ENCODE data around the gene DAPK3.

The DAPK3 gene

GRCh38 chr19:4016486-4016885 lies 45.6 kb upstream of the DAPK3 start:
- no peak overlapping the region for H3K27ac ChIP-seq
- in situ Hi-C loops (cut with HindIII; ENCODE audit: low pct_ligation_motif_present, low sequenced_read_pairs), result no loop called here
- peaks cover 32% of the 10 kb centered on the region for H3K36me3 ChIP-seq (replicated peaks)
- H3K27me3 ChIP-seq (replicated peaks), result no peaks in the 10 kb centered on the region
- no peak for DNase-seq
- H3K4me3 ChIP-seq (ENCODE audit: low read depth, low read length), result no peak overlapping the region
- TF ChIP-seq, protein P1, sequence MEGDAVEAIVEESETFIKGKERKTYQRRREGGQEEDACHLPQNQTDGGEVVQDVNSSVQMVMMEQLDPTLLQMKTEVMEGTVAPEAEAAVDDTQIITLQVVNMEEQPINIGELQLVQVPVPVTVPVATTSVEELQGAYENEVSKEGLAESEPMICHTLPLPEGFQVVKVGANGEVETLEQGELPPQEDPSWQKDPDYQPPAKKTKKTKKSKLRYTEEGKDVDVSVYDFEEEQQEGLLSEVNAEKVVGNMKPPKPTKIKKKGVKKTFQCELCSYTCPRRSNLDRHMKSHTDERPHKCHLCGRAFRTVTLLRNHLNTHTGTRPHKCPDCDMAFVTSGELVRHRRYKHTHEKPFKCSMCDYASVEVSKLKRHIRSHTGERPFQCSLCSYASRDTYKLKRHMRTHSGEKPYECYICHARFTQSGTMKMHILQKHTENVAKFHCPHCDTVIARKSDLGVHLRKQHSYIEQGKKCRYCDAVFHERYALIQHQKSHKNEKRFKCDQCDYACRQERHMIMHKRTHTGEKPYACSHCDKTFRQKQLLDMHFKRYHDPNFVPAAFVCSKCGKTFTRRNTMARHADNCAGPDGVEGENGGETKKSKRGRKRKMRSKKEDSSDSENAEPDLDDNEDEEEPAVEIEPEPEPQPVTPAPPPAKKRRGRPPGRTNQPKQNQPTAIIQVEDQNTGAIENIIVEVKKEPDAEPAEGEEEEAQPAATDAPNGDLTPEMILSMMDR (IDR thresholded peaks at IDR 0.05; ENCODE audit: low read depth, low read length, missing control alignments), result no peak

- no peak overlapping the region for H3K27ac ChIP-seq
- H3K27me3 ChIP-seq (replicated peaks), result no peaks in the 10 kb centered on the region
- H3K36me3 ChIP-seq (replicated peaks), result peaks cover 30% of the 10 kb centered on the region
- H3K4me3 ChIP-seq (ENCODE audit: low read depth, low read length), result no peak overlapping the region
- no peak for DNase-seq
- in situ Hi-C loops (cut with HindIII; ENCODE audit: low pct_ligation_motif_present, low sequenced_read_pairs), result no loop called here
- TF ChIP-seq, protein P1 (IDR thresholded peaks at IDR 0.05; ENCODE audit: low read depth, low read length, missing control alignments), result no peak
Measured at GRCh38 chr19:4015705-4016402, 45.0 kb upstream of the DAPK3 start.

DNA sequence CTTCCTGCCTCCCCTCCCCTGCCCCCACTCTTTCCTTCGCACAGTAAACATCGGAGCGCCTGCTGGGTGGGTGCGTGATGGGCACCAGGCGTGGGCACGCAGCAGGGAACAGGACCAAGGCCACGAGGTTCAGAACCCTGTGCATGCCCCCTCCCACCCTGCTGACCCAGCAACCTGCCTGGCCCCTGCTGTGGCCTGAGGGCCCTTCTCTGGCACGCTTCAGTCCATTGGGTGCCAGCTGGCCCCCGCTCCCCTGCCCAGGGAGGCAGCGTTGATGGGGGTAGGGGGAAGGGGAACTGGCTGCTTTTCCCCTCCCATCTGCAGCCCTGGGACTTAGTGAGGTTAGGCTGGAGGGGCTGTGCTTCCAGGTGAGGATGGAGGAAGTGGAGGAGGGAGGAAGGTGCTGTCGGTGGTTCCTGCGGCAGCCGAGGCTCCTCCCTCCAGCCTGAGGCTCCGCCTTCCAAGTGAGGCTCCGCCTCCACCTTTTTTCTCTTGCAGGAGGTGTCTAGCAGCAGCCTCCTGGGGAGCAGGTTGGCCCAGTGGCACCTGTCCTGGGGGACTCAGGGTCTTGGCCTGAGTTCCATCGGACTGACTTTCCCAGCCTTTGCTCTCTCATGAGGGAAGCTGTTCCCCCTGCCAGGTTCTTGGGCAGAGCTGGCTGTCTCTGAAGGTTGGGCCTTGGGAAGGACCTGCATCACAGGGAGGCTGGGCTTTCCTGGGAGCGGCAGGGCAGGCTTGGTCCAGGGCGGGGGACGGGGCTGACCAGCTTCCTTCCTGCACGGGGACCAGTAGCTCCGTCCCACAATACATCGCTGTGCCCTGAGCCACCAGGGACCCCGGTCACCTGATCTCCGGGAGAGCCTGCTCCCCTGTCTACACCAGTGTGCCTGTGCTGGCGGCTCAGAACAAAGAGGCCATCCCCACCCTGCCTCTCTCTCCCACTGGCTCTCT lies 43.9 kb upstream of the DAPK3 start:
- Histone ChIP-seq H3K27me3 (replicated peaks) (no peaks in the 10 kb centered on the region), H3K36me3 (replicated peaks) (peaks cover 30% of the 10 kb centered on the region), H3K4me3 (ENCODE audit: low read depth, low read length) (no peak overlapping the region), H3K27ac (no peak overlapping the region)
- no peak for DNase-seq
- TF ChIP-seq, protein P1 (IDR thresholded peaks at IDR 0.05; ENCODE audit: low read depth, low read length, missing control alignments), result no peak
- in situ Hi-C loops (cut with HindIII; ENCODE audit: low pct_ligation_motif_present, low sequenced_read_pairs), result no loop called here

- TF ChIP-seq, protein P1 (IDR thresholded peaks at IDR 0.05; ENCODE audit: low read depth, low read length, missing control alignments), result no peak
- Histone ChIP-seq H3K27ac (no peak overlapping the region), H3K36me3 (replicated peaks) (peaks cover 30% of the 10 kb centered on the region), H3K4me3 (ENCODE audit: low read depth, low read length) (no peak overlapping the region), H3K27me3 (replicated peaks) (no peaks in the 10 kb centered on the region)
- no peak for DNase-seq
- in situ Hi-C loops (cut with HindIII; ENCODE audit: low pct_ligation_motif_present, low sequenced_read_pairs), result no loop called here
Measured at GRCh38 chr19:4013886-4014540, 43.1 kb upstream of the DAPK3 start.

GRCh38 chr19:4012975-4013634 lies 42.2 kb upstream of the DAPK3 start:
- TF ChIP-seq, protein P1 (IDR thresholded peaks at IDR 0.05; ENCODE audit: low read depth, low read length, missing control alignments), result no peak
- Histone ChIP-seq H3K27ac (no peak overlapping the region), H3K4me3 (ENCODE audit: low read depth, low read length) (no peak overlapping the region), H3K27me3 (replicated peaks) (no peaks in the 10 kb centered on the region), H3K36me3 (replicated peaks) (peaks cover 30% of the 10 kb centered on the region)
- no peak for DNase-seq
- in situ Hi-C loops (cut with HindIII; ENCODE audit: low pct_ligation_motif_present, low sequenced_read_pairs), result no loop called here

Data from brain microvascular endothelial cell (primary cell).